Aorta (tissue), 5 donors: ENCODE data around the gene PTPRB. TPM values are rescaled to one million over a fixed set of nuclear protein-coding genes. Genes with fewer than 3 reads are reported as not detected.
A peak's percentile ranks its signal among the peaks of the same experiment; 100 is the strongest.

Experiments
- ATAC-seq: fragments of 200-7000 bp; cut with Tn5 transposase; one replicate; pipeline ENCODE4 v1.9.1; 2022; ENCODE audit warnings: moderate library complexity; ENCODE audit not compliant: low FRiP score
- DNase-seq, 2 donors: peaks; one replicate each; pipeline ENCODE4 v3.0.0-alpha.2; 2020
- H3K27ac ChIP-seq, 2 donors: one replicate each; pipeline ENCODE4 v1.5.1; 2013; ENCODE audit warnings: low read length in 2 of 2, mild to moderate bottlenecking in 2 of 2, moderate library complexity in 2 of 2, control low read depth in 1 of 2, inconsistent platforms in 1 of 2, low read depth in 1 of 2
- H3K27me3 ChIP-seq, 2 donors: one replicate each; pipeline ENCODE4 v1.6.1; 2013; ENCODE audit warnings: control low read depth in 1 of 2, low read length in 1 of 2, mild to moderate bottlenecking in 1 of 2, moderate library complexity in 1 of 2; ENCODE audit not compliant: insufficient read depth in 2 of 2, control insufficient read depth in 1 of 2
- H3K36me3 ChIP-seq, 2 donors: one replicate each; pipeline ENCODE4 v1.6.1; 2013; ENCODE audit warnings: control low read depth in 1 of 2, low read length in 1 of 2, mild to moderate bottlenecking in 1 of 2; ENCODE audit not compliant: insufficient read depth in 2 of 2, control insufficient read depth in 1 of 2
- H3K4me1 ChIP-seq, 2 donors: one replicate each; pipeline ENCODE4 v1.6.1; 2013; ENCODE audit warnings: low read length in 2 of 2, control low read depth in 1 of 2, mild to moderate bottlenecking in 1 of 2, moderate library complexity in 1 of 2; ENCODE audit not compliant: insufficient read depth in 2 of 2, control insufficient read depth in 1 of 2
- H3K4me3 ChIP-seq, 2 donors: one replicate each; pipeline ENCODE4 v1.5.1; 2013; ENCODE audit warnings: low read length in 2 of 2, control low read depth in 1 of 2, mild to moderate bottlenecking in 1 of 2
- H3K9me3 ChIP-seq: one replicate; pipeline ENCODE4 v1.6.1; 2013; ENCODE audit warnings: mild to moderate bottlenecking, low read length; ENCODE audit not compliant: control insufficient read depth
- WGBS, 2 donors: extraction: QIAGEN DNeasy Blood & Tissue Kit; methylation state at CpG; one replicate each; pipeline ENCODE4 v1.1.7; 2013; 5-methylcytosine and 5-hydroxymethylcytosine counted together
- intact Hi-C, 2 donors: fragments of 100-400 bp; cut with DNase I; formaldehyde crosslinking; loops; one replicate each; pipeline versions ENCODE4 v1.14.2 to v1.15.0; 2022
- polyA plus RNA-seq, 2 donors: library from polyadenylated mRNA; stranded (reverse); fragments of 200-250 nt; gene quantifications; one replicate each; pipeline ENCODE4 v1.2.3, GENCODE V29; 2013
- total RNA-seq, 2 donors: library from RNA; stranded (reverse); fragmentation: NEBNext Ultra II Directional; extraction: Animal tissue kit (Norgen Biotek cat#: 25700); gene quantifications; one replicate each; pipeline ENCODE4 v1.2.1, GENCODE V29; 2021
- donor health status: healthy with polysubstance abuse.
- donor health status: Bipolar disorder and iron deficiency.
- donor health status: DM: no; HTN: no; CAD: no.
- donor health status: DM: no; HTN: no; CAD: no.
- donor health status: DM: yes; HTN: yes; CAD: no.

PTPRB gene
- total and polyA plus RNA-seq, 4 donors, result 0.25 to 53.2 (median 20.1) TPM

DNA sequence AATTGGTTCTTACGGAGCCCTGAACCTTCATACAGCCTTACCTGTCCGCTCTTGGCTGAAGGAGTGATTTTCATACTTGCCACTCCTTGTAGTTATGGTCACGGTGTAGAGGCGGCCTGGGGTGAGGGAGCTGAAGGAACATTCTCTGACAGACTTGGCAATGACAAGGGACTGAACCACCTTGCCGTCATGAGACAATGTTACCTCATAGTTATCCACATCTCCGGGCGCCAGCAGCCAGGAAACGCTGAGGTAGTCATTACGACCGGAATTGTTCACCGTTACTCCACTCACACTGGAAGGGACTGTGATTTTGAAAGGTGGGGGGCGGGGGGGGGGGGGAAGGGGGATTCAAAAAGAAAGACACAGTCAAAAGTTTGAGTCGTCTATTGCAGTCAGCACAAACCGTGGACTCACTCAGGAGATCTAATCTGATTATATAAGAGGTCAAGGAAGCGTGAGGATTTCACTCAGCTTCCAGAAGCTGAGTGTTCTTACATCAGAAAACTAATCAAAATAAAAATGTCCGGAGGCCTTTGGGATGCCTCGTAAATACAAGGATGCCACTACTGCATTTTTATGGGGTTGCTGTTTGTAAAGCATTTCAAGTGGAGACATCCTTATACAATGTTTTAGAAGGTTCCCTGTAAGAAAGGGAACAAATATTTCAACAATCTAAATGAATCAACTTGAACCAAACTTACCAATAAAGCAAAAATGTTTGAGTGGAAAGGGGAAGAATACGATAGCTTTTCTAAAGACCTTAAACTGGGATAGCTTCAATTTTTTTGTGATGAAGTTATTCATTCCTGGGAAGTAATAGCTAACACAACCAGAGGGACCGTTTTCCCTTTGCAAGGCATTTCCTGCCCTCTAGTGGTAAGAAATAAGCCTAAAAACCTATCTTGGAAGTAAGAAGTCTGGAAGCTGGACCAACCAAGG is 60.6 kb downstream of the PTPRB start:
- Histone ChIP-seq H3K9me3 (no peaks in the 10 kb centered on the region), H3K36me3 (no peaks in the 10 kb centered on the region), H3K4me3 (no peak overlapping the region), H3K4me1 (no peaks in the 10 kb centered on the region), H3K27ac (no peak overlapping the region), H3K27me3 (no peaks in the 10 kb centered on the region)
- intact Hi-C loops, result loop anchor here (2.0 to 5.0 kb wide), 3 partner anchors 679 to 698 kb away; no protein-coding TSS in a partner anchor
- ATAC-seq, result peak; percentile 80
- no peak for DNase-seq
- 58 to 64% methylated on average over 18 to 19 of the region's 19 CpGs for WGBS, 2 donors

DNA sequence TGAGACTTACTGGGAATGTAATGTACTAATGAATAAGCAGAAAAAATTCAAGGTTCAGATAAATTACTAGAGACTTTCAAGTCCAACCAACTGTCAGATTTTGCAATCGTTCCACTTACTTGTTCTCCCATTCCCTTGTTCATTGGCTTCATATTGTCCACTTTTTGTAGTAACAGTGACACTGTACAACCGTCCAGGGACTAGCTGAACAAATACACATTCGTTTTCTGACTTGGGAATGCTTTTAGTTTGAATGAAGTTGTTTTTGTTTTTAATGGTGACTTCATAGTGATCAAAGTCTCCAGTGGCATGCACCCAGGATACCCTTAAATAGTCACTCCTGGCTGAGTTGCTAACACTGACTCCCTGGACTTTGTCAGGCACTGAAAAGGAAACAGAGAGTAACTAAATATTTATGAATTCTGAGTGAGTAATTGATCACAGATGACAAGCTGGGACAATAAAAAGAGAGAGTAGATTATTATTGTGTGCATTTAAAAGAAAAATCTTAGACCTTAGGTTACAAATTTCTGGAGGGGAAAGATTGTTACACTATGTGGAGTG is 65.4 kb downstream of the PTPRB start:
- WGBS, 2 donors, result 5 to 6% methylated on average over 3 of the region's 3 CpGs
- intact Hi-C loops, result no loop called here
- no peak overlapping the region for H3K27ac ChIP-seq

DNA sequence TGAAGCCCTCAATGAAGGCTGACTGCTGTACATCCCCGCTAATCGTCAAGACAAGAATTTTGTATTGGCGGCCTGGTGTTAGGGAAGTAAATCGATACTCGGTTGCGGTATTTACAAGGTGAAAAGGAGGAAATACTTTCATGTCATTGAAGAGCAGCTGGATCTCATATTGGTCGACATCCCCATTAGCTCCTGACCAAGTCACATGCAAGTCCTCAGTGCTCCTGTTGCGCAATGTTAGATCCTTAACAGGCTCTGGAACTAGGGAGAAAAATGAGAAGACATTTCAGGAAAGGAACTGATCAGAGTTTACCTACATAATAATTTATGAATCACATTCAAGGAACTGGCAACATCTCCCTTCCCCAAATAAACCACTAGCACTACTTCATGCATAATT is 66.2 kb downstream of the PTPRB start:
- Histone ChIP-seq H3K9me3 (no peaks in the 10 kb centered on the region), H3K27ac (no peak overlapping the region), H3K4me3 (no peak overlapping the region), H3K36me3 (no peaks in the 10 kb centered on the region), H3K4me1 (no peaks in the 10 kb centered on the region), H3K27me3 (no peaks in the 10 kb centered on the region)
- 96 to 97% methylated on average over 8 of the region's 8 CpGs for WGBS, 2 donors
- ATAC-seq, result no peak
- intact Hi-C loops, result no loop called here
- DNase-seq, result no peak

More for the DNA sequence above, 65.4 kb downstream of the PTPRB start:
- no peak for DNase-seq
- Histone ChIP-seq H3K9me3 (no peaks in the 10 kb centered on the region), H3K27me3 (no peaks in the 10 kb centered on the region), H3K36me3 (no peaks in the 10 kb centered on the region), H3K4me1 (no peaks in the 10 kb centered on the region), H3K4me3 (no peak overlapping the region)
- ATAC-seq, result no peak

DNA sequence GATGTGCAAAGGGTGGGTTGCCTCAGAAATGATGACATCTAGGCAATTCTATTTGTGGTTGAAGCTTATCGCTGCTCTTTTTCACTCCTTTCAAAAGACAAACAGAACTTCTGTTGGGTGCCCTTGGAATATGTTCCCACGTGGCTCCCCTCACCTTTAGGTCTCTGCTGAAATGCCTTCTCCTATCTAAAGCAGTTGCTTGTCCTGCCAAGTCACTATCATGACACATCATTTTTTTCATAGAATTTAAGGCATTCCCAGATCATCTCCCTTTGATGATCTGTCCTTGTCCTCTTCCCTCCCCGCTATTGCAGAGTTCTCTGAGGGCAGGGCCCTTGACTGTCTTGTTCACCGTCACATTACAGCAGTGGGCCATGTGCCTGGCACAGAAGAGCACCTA is 75.7 kb downstream of the PTPRB start:
- intact Hi-C loops, result no loop called here
- H3K36me3 ChIP-seq, result no peaks in the 10 kb centered on the region
- 93 to 94% methylated on average over 4 of the region's 4 CpGs for WGBS, 2 donors
- no peak overlapping the region for H3K27ac ChIP-seq
- no peaks in the 10 kb centered on the region for H3K9me3 ChIP-seq
- H3K4me1 ChIP-seq, result no peaks in the 10 kb centered on the region
- no peak overlapping the region for H3K4me3 ChIP-seq
- DNase-seq (no peak), ATAC-seq (no peak)
- no peaks in the 10 kb centered on the region for H3K27me3 ChIP-seq

DNA sequence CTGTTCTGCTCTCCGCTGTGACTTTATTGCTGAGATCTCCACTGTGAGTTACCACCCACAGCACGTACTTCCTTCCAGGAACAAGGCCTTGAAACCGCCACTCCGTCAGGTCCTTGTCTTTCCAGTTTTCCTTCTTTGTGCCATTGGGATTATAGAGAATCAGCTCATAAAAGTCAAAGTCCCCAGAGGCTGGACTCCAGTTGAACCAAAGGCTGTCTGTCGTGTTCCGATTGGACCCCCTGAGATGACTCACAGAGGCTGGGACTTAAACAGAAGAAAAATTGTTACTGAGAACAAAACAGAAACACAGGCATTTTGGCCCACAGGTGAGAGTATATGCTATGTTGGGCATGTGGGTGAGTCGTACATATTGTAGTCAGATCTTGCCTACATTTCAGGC is 76.6 kb downstream of the PTPRB start:
- Histone ChIP-seq H3K4me3 (no peak overlapping the region), H3K27ac (no peak overlapping the region), H3K27me3 (no peaks in the 10 kb centered on the region), H3K9me3 (no peaks in the 10 kb centered on the region), H3K36me3 (no peaks in the 10 kb centered on the region), H3K4me1 (no peaks in the 10 kb centered on the region)
- DNase-seq (no peak), ATAC-seq (no peak)
- intact Hi-C loops, result no loop called here
- 87 to 93% methylated on average over 7 of the region's 7 CpGs for WGBS, 2 donors

DNA sequence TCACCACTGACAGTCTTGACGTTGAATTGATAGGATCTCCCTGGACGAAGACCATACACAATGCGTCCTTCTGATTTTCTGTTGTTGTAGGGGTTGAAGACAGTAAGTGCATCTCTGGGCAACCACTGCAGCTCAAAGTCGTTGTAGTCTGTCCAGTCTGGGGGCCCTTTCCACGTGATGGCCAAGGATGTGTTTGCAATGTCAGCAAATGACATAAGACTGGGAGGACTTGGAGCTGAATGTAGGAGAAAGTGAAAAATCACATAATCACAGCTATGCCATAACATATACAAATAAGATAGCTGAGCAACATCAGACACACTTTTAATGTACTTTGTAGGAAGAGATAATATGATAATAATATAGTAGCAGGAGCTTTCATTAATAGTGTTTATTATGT is 77.8 kb downstream of the PTPRB start:
- ATAC-seq (no peak), DNase-seq (no peak)
- no peak overlapping the region for H3K4me3 ChIP-seq
- H3K9me3 ChIP-seq, result no peaks in the 10 kb centered on the region
- no peaks in the 10 kb centered on the region for H3K4me1 ChIP-seq
- no peaks in the 10 kb centered on the region for H3K36me3 ChIP-seq
- no peaks in the 10 kb centered on the region for H3K27me3 ChIP-seq
- intact Hi-C loops, result no loop called here
- WGBS, 2 donors, result 82 to 83% methylated on average over 5 of the region's 5 CpGs
- H3K27ac ChIP-seq, result no peak overlapping the region

DNA sequence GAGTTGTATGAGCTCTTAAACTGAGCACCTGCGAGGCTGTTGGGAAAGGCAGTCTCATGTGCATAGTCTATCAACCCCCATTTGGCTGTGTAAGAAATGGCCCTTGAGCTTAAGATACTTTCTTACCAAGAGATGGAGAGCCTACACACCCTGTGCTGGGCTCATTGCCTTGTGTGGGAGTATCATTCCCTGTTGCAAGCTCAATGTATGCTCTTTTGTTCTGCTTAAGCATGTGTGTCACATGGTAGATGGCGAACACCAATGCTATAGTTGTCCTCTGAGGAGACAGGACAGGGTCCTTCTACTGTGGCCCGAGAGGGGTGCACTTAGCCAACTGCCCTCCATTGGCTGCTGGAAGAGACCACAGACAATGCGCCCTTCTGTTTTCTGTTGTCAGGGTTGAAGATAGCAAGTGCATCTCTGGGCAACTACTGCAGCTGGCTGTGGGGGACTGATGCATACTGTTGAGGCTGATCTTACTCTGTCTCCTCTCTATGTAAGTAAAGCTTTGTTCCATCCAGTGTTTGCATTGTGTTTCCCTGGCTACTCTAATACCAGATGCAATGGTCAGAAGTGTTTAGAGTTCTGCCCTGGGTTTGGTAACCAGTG is 79.5 kb downstream of the PTPRB start:
- Histone ChIP-seq H3K27ac (no peak overlapping the region), H3K9me3 (no peaks in the 10 kb centered on the region), H3K27me3 (no peaks in the 10 kb centered on the region), H3K4me1 (no peaks in the 10 kb centered on the region), H3K36me3 (no peaks in the 10 kb centered on the region), H3K4me3 (no peak overlapping the region)
- ATAC-seq (no peak), DNase-seq (no peak)
- intact Hi-C loops, result no loop called here
- 95% methylated on average over 4 of the region's 4 CpGs for WGBS, 2 donors

DNA sequence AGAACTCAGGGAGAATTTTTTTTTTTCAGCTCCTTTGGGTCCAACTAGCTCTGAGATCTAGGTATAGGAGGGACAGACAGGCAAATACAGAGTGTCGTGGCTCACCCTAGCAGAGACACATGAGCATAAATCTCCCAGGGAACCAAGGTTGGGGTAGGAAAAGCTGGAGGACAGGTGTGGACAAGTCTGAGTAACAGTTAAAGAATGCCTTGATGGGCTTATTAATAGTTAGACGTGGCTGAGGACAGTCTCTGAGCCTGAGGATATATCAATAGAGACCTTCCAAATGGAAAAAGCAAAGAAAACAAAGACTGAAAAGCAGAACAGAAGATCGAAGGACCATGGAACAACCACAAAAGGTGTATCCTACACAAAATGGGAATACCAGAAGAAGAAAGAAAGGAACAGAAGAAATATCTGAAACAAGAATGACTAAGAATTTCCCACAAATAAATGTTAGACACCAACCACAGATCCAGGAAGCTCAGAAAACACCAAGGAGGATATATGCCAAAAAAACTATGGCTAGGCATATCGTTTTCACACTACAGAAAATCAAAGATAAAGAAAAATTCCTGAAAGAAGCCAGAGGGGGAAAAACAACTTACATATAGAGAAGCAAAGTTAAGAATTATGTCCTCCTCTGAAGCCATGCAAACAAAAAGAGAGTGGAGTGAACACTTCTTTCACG is 80.9 kb downstream of the PTPRB start:
- Histone ChIP-seq H3K9me3 (no peaks in the 10 kb centered on the region), H3K4me1 (no peaks in the 10 kb centered on the region), H3K36me3 (no peaks in the 10 kb centered on the region), H3K27ac (no peak overlapping the region), H3K4me3 (no peak overlapping the region), H3K27me3 (no peaks in the 10 kb centered on the region)
- intact Hi-C loops, result no loop called here
- no peak for DNase-seq
- ATAC-seq, result no peak
- 68 to 69% methylated on average over 5 of the region's 5 CpGs for WGBS, 2 donors
